Neuronal stem cell (in vitro differentiated cells): ENCODE results near the gene LRRC27.
"Not testable (repeated sequence)": the region's sequence is repeated elsewhere in the genome, so short reads cannot be mapped to it uniquely, and the experiment has no call there.

Experiments
- DNase-seq: peaks from one replicate; pipeline ENCODE4 v3.0.0-alpha.2; 2013; ENCODE audit warnings: low spot score
- H2AFZ ChIP-seq: one replicate; pipeline ENCODE4 v1.6.1; 2013; ENCODE audit warnings: mild to moderate bottlenecking, low read length, inconsistent platforms
- H2AK5ac ChIP-seq: 2 replicates; pipeline ENCODE4 v1.6.1; 2013; ENCODE audit warnings: low read depth, mild to moderate bottlenecking, inconsistent platforms, low read length, moderate library complexity, mixed read lengths
- H2BK120ac ChIP-seq: 2 replicates; pipeline ENCODE4 v1.6.1; 2013; ENCODE audit warnings: low read depth, mild to moderate bottlenecking, inconsistent platforms, low read length, moderate library complexity, mixed read lengths
- H2BK12ac ChIP-seq: one replicate; pipeline ENCODE4 v1.6.1; 2013; ENCODE audit warnings: low read length, inconsistent platforms
- H2BK15ac ChIP-seq: 2 replicates; pipeline ENCODE4 v1.6.1; 2013; ENCODE audit warnings: mild to moderate bottlenecking, low read length, inconsistent platforms, mixed read lengths
- H2BK5ac ChIP-seq: one replicate; pipeline ENCODE4 v1.6.1; 2013; ENCODE audit warnings: inconsistent platforms, mild to moderate bottlenecking, low read length, moderate library complexity
- H3K14ac ChIP-seq: one replicate; pipeline ENCODE4 v1.6.1; 2013; ENCODE audit warnings: low read length, inconsistent platforms
- H3K18ac ChIP-seq: 2 replicates; pipeline ENCODE4 v1.6.1; 2013; ENCODE audit warnings: low read length, inconsistent platforms
- H3K23ac ChIP-seq: 2 replicates; pipeline ENCODE4 v1.6.1; 2013; ENCODE audit warnings: low read depth, mild to moderate bottlenecking, mixed read lengths, low read length, inconsistent platforms; ENCODE audit not compliant: poor library complexity
- H3K27ac ChIP-seq: replicated peaks from 3 replicates; pipeline ENCODE4 v1.5.1; 2013; ENCODE audit warnings: low read length, inconsistent platforms
- H3K27me3 ChIP-seq, 3 experiments: 2 replicates each; pipeline ENCODE4 v1.6.1; 2013; ENCODE audit warnings: low read length in 3 of 3, mild to moderate bottlenecking in 2 of 3, inconsistent platforms in 1 of 3, low read depth in 1 of 3, mixed read lengths in 1 of 3, moderate library complexity in 1 of 3; ENCODE audit not compliant: control insufficient read depth in 3 of 3, insufficient read depth in 3 of 3
- H3K36me3 ChIP-seq, 2 donors: replicated peaks in 1 of 2; 2 replicates each; pipeline ENCODE4 v1.6.1; 2013; ENCODE audit warnings: low read length in 2 of 2; ENCODE audit not compliant: control insufficient read depth in 2 of 2, insufficient read depth in 2 of 2
- H3K4ac ChIP-seq: 2 replicates; pipeline ENCODE4 v1.6.1; 2013; ENCODE audit warnings: inconsistent platforms, mild to moderate bottlenecking, low read length, moderate library complexity
- H3K4me1 ChIP-seq, 2 donors: 1 replicate in 1 of 2; 2 replicates in 1 of 2; pipeline ENCODE4 v1.6.1; 2013; ENCODE audit warnings: low read length in 2 of 2, low read depth in 1 of 2; ENCODE audit not compliant: control insufficient read depth in 2 of 2, insufficient read depth in 1 of 2
- H3K4me2 ChIP-seq: one replicate; pipeline ENCODE4 v1.6.1; 2013; ENCODE audit warnings: mild to moderate bottlenecking, low read length, inconsistent platforms; ENCODE audit not compliant: insufficient read depth, poor library complexity, severe bottlenecking
- H3K4me3 ChIP-seq, 2 donors: 2 replicates each; pipeline ENCODE4 v1.5.1; 2013; ENCODE audit warnings: low read length in 2 of 2, mild to moderate bottlenecking in 2 of 2, inconsistent platforms in 1 of 2, moderate library complexity in 1 of 2
- H3K79me1 ChIP-seq: one replicate; pipeline ENCODE4 v1.6.1; 2013; ENCODE audit warnings: low read depth, mild to moderate bottlenecking, inconsistent platforms, low read length, moderate library complexity
- H3K9ac ChIP-seq: one replicate; pipeline ENCODE4 v1.6.1; 2013; ENCODE audit warnings: mild to moderate bottlenecking, low read depth, low read length, inconsistent platforms; ENCODE audit not compliant: poor library complexity
- H3K9me3 ChIP-seq, 2 donors: replicated peaks in 1 of 2; 2 replicates each; pipeline versions ENCODE3 to v1.6.1; 2013; ENCODE audit warnings: low read length in 2 of 2, mild to moderate bottlenecking in 2 of 2, inconsistent platforms in 1 of 2, low read depth in 1 of 2, mixed read lengths in 1 of 2, moderate library complexity in 1 of 2; ENCODE audit not compliant: control insufficient read depth in 2 of 2, insufficient read depth in 1 of 2
- H4K8ac ChIP-seq: one replicate; pipeline ENCODE4 v1.6.1; 2013; ENCODE audit warnings: low read depth, mild to moderate bottlenecking, inconsistent platforms, low read length, moderate library complexity
- H4K91ac ChIP-seq: one replicate; pipeline ENCODE4 v1.6.1; 2013; ENCODE audit warnings: low read length, low read depth, mild to moderate bottlenecking, inconsistent platforms; ENCODE audit not compliant: poor library complexity
- whole genome bisulfite sequencing, 2 donors: extraction: QIAGEN DNeasy Blood & Tissue Kit; methylation state at CpG; one replicate each; pipeline ENCODE4 v1.1.7; 2013; ENCODE audit warnings: missing lambda C conversion rate in 2 of 2, mixed read lengths in 1 of 2; ENCODE audit not compliant: insufficient read length in 2 of 2, insufficient replicate concordance in 1 of 2; ENCODE audit errors: extremely low coverage in 2 of 2; 5-methylcytosine and 5-hydroxymethylcytosine counted together

Gene LRRC27

GRCh38 chr10:132313865-132314264 is 18.1 kb upstream of the LRRC27 start:
- Histone ChIP-seq H2BK15ac (no peak overlapping the region), H3K18ac (no peak overlapping the region), H3K4me3 (no peak overlapping the region), H2AFZ (no peak overlapping the region), H3K9ac (no peak overlapping the region), H3K9me3 (peaks cover 0 to 6% of the 10 kb centered on the region in 2 donors), H3K4me2 (no peak overlapping the region), H3K36me3 (no peaks in the 10 kb centered on the region), H3K27ac (no peak overlapping the region), H3K27me3 (peaks cover 7 to 18% (median 11%) of the 10 kb centered on the region in 3 experiments), H3K14ac (no peak overlapping the region), H3K79me1 (no peaks in the 10 kb centered on the region), H3K4ac (no peak overlapping the region), H2AK5ac (no peak overlapping the region), H4K8ac (no peak overlapping the region), H2BK120ac (no peak overlapping the region), H3K23ac (no peak overlapping the region), H3K4me1 (peaks cover 6 to 11% of the 10 kb centered on the region in 2 donors), H2BK12ac (no peak overlapping the region), H4K91ac (no peak overlapping the region), H2BK5ac (no peak overlapping the region)
- DNase-seq: no peak
- no CpG with 5 or more reads among the region's 6 CpGs for WGBS, 2 donors

DNA sequence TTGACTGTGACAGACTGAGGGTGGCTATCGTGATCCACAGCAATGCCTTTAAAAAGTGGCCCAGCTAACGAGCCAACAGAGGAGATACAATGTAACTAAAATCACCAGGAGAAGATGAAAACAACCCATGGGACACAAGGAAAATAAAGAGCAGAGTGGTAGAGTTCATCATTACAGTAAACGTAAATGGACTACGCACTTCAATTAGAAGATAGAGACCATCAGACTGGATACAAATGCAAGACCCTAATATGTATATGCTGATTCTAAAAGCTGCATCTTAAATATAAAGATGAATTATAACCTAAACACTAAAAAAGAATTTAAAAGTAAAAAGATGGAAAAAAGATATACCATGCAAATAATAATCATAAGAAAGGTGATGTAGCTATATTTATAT is 17.7 kb upstream of the LRRC27 start:
- H2AFZ ChIP-seq: no peak overlapping the region
- H2AK5ac ChIP-seq: no peak overlapping the region
- no peak for DNase-seq
- H3K9me3 ChIP-seq: peaks cover 0 to 6% of the 10 kb centered on the region in 2 donors
- H4K91ac ChIP-seq: no peak overlapping the region
- H3K14ac ChIP-seq: no peak overlapping the region
- H3K9ac ChIP-seq: no peak overlapping the region
- H2BK15ac ChIP-seq: no peak overlapping the region
- no peak overlapping the region for H3K18ac ChIP-seq
- peaks cover 3 to 13% (median 7%) of the 10 kb centered on the region in 3 experiments for H3K27me3 ChIP-seq
- H3K27ac ChIP-seq: no peak overlapping the region
- WGBS, 2 donors: no CpG with 5 or more reads among the region's 4 CpGs
- no peak overlapping the region for H2BK5ac ChIP-seq
- H3K4me1 ChIP-seq: peaks cover 2 to 8% of the 10 kb centered on the region in 2 donors
- no peak overlapping the region for H3K4ac ChIP-seq
- no peak overlapping the region for H2BK12ac ChIP-seq
- H3K23ac ChIP-seq: no peak overlapping the region
- H3K79me1 ChIP-seq: no peaks in the 10 kb centered on the region
- H3K4me2 ChIP-seq: no peak overlapping the region
- H2BK120ac ChIP-seq: no peak overlapping the region
- no peak overlapping the region for H3K4me3 ChIP-seq
- H3K36me3 ChIP-seq: no peaks in the 10 kb centered on the region
- no peak overlapping the region for H4K8ac ChIP-seq

DNA sequence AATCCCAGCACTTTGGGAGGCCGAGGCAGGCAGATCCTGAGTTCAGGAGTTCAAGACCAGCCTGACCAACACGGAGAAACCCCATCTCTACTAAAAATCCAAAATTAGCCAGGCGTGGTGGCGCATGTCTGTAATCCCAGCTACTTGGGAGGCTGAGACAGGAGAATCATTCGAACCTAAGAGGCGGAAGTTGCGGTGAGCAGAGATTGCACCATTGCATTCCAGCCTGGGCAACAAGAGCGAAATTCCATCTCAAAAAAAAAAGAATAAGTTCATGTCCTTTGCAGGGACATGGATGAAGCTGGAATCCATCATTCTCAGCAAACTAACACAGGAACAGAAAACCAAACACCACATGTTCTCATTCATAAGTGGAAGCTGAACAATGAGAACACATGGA is 17.1 kb upstream of the LRRC27 start:
- H2AFZ ChIP-seq, H3K23ac ChIP-seq, H3K36me3 ChIP-seq, H2BK120ac ChIP-seq, H3K4me1 ChIP-seq, DNase-seq, H3K27ac ChIP-seq, H2BK5ac ChIP-seq, H3K9ac ChIP-seq, H3K14ac ChIP-seq, H3K4ac ChIP-seq, H2BK15ac ChIP-seq, H2BK12ac ChIP-seq, H3K9me3 ChIP-seq, H3K18ac ChIP-seq, H2AK5ac ChIP-seq, H3K79me1 ChIP-seq, H4K91ac ChIP-seq, H3K27me3 ChIP-seq, H4K8ac ChIP-seq, H3K4me3 ChIP-seq, H3K4me2 ChIP-seq: not testable (repeated sequence)
- WGBS, 2 donors: no CpG with 5 or more reads among the region's 8 CpGs

DNA sequence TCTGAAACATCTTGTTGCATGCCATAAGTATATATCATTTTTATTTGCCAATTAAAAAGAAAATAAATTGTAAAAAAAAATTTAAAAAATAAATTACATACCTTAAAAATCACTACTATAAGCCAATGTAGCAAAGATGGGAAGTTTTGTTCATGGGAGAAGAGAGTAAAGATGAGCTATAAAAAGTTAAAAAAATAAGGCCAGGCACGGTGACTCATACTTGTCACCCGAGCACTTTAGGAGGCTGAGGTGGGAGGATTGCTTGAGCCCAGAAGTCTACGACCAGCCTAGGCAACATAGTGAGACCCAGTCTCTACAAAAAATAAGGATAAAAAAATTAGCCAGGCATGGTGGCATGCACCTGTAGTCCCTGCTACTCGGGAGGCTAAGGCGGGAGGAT is 15.9 kb upstream of the LRRC27 start:
- no peak overlapping the region for H4K8ac ChIP-seq
- H3K4ac ChIP-seq: no peak overlapping the region
- no peaks in the 10 kb centered on the region for H3K36me3 ChIP-seq
- H2BK12ac ChIP-seq: no peak overlapping the region
- H3K9ac ChIP-seq: no peak overlapping the region
- no peak overlapping the region for H4K91ac ChIP-seq
- H3K4me3 ChIP-seq: no peak overlapping the region
- H3K4me2 ChIP-seq: no peak overlapping the region
- DNase-seq: no peak
- no peak overlapping the region for H3K18ac ChIP-seq
- no peak overlapping the region for H3K14ac ChIP-seq
- H3K79me1 ChIP-seq: no peaks in the 10 kb centered on the region
- H2BK15ac ChIP-seq: no peak overlapping the region
- no CpG with 5 or more reads among the region's 5 CpGs for WGBS, 2 donors
- H2AK5ac ChIP-seq: no peak overlapping the region
- H3K4me1 ChIP-seq: peaks cover 2 to 7% of the 10 kb centered on the region in 2 donors
- H3K27ac ChIP-seq: no peak overlapping the region
- H3K27me3 ChIP-seq: no peaks in the 10 kb centered on the region
- H3K9me3 ChIP-seq: peaks cover 0 to 6% of the 10 kb centered on the region in 2 donors
- no peak overlapping the region for H2BK120ac ChIP-seq
- no peak overlapping the region for H2BK5ac ChIP-seq
- no peak overlapping the region for H2AFZ ChIP-seq
- H3K23ac ChIP-seq: no peak overlapping the region
